Activated CD4-positive, alpha-beta memory T cell treated with anti-CD3 and anti-CD28 coated beads for 36 hours (primary cell): ENCODE measurements around the gene SLC12A5. TPM values are rescaled to one million over a fixed set of nuclear protein-coding genes. Genes with fewer than 3 reads are reported as not detected.
"Not testable (repeated sequence)": the region's sequence is repeated elsewhere in the genome, so short reads cannot be mapped to it uniquely, and the experiment has no call there.

Source experiments
- CTCF ChIA-PET: fragments of 350-600 bp; sonication (Branson Sonifier 250); formaldehyde crosslinking; loops from one replicate; lab custom pipeline; 2021; ENCODE audit warnings: antibody characterized with exemption, inconsistent platforms; lab: Charles Lee
- POLR2A ChIA-PET: fragments of 350-600 bp; sonication (Branson Sonifier 250); formaldehyde crosslinking; loops from one replicate; lab custom pipeline; 2021; ENCODE audit warnings: antibody characterized with exemption; lab: Charles Lee
- DNase-seq: peaks from one replicate; pipeline ENCODE4 v3.0.0-alpha.2; 2020
- H3K27ac Mint-ChIP-seq: one replicate; pipeline ENCODE4 v1.8.0; 2021; ENCODE audit warnings: mixed read lengths
- H3K27me3 Mint-ChIP-seq: one replicate; pipeline ENCODE4 v1.8.0; 2021; ENCODE audit warnings: mixed read lengths
- H3K36me3 Mint-ChIP-seq: one replicate; pipeline ENCODE4 v1.8.0; 2021; ENCODE audit warnings: mixed read lengths
- H3K4me1 Mint-ChIP-seq: one replicate; pipeline ENCODE4 v1.8.0; 2021; ENCODE audit warnings: low read depth, mixed read lengths
- H3K4me3 Mint-ChIP-seq: one replicate; pipeline ENCODE4 v1.8.0; 2021; ENCODE audit warnings: mild to moderate bottlenecking, mixed read lengths
- H3K9me3 Mint-ChIP-seq: one replicate; pipeline ENCODE4 v1.8.0; 2021; ENCODE audit warnings: mixed read lengths
- intact Hi-C: fragments of 100-400 bp; cut with micrococcal nuclease; formaldehyde crosslinking; loops from one replicate; pipeline ENCODE4 v1.15.1; 2023
- total RNA-seq, 2 experiments: library from RNA; stranded (reverse); gene quantifications; one replicate each; pipeline ENCODE4 v1.2.3, GENCODE V29; 2021

Gene SLC12A5
- under 1 TPM in 1 of 2 experiments, not detected in 1; 0.97 TPM for total RNA-seq

DNA sequence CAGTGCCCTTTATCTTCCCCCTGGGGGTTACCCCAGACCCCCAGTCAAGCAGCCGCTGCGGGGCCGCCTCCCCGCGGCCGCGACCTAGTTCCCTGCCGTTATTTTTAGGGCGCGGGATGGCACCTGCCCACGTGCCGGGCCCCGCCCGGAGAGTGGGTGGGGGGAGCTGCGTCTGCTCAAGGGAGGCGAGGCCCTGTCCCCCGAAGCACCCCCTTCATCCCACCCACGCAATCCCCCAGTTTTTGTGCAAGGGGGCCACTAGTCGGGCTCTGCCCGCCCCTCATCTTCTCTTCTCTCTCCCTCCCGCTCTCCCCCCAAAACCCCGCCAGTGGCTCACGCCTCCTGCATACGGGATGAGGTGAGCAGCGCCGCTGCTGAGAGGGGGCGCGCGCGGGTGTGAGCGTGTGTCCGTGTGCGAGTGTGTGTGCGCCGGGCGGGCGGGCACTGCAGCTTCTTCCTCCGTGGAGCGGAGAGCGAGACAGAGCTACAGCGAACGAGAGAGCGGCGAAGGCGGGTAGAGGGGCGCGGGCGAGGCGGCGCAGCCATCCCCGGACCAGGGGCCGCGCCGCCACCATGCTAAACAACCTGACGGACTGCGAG, at the start of gene SLC12A5:
SLC12A5 (plus strand) TSS at position 444 of the 600 bp plus-strand sequence; CDS start at position 574, 130 bp downstream.
- Mint-ChIP-seq H3K4me1 (no peaks in the 10 kb centered on the region), H3K27ac (no peak within 1 kb of the TSS)
- intact Hi-C loops, result no loop called here

DNA sequence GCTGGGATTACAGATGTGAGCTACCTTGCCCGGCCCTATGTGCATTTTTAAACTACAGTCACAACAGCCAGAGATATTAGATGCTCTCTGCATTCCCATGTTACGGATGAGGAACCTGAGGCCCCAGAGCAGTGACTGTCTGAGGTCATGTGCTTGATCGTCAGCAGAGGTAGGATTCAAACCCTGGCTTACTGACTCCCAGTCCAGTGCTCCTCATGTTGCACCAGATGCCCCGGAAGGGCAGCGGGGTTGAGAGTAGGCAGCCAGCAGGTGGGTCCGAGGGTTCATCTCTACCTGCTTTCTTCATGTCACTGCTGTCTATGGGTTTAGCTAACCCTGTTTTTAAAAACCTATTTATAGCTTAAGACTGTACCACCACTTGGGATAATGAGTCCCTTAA, 47.8 kb upstream of the SLC12A5 start:
- Mint-ChIP-seq H3K27ac (no peak overlapping the region), H3K9me3 (no peaks in the 10 kb centered on the region), H3K36me3 (no peaks in the 10 kb centered on the region), H3K27me3 (no peaks in the 10 kb centered on the region), H3K4me3 (no peak overlapping the region), H3K4me1 (peaks cover 3% of the 10 kb centered on the region)
- intact Hi-C loops, result no loop called here
- DNase-seq, result no peak
- POLR2A ChIA-PET, result no interaction called here
- CTCF ChIA-PET, result interaction anchor here (1.9 kb wide), 1 partner anchor 33 kb away, joined by 7 read pairs; no protein-coding TSS in a partner anchor

More for the DNA sequence above, at the start of gene SLC12A5:
- no peak for DNase-seq
- POLR2A ChIA-PET, result interaction anchor here (0.6 kb wide), 1 partner anchor 170 kb away, joined by 3 read pairs; no protein-coding TSS in a partner anchor
- Mint-ChIP-seq H3K4me3 (no peak within 1 kb of the TSS), H3K27me3 (peaks cover 51% of the 10 kb centered on the region), H3K9me3 (no peaks in the 10 kb centered on the region), H3K36me3 (no peaks in the 10 kb centered on the region)
- CTCF ChIA-PET, result interaction anchor here (0.9 to 1.7 kb wide), 2 partner anchors 15 to 59 kb away, joined by 4 to 9 read pairs; no protein-coding TSS in a partner anchor

DNA sequence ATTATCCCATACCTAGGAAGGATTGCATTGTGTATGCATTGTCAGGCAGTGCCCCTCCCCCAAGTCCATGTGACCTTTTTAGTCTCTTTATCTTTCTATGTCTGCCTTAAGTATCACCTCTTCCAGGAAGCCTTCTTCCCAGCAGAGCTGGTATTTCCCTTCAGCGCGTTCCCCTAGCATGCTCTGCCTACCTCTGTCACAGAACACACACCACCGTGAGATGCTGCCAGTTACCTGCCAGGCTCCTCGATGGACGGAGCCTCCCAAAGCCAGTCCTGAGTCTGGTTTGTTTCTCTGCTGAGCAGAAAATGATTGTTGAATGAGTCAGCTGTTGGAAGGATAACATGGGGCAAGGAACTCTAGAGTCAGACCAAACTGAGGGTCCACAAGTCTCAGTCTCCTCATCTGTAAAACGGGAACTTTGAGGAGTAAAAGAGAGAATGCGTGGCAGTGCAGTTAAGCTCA, 45.7 kb upstream of the SLC12A5 start:
- Mint-ChIP-seq H3K36me3 (no peaks in the 10 kb centered on the region), H3K27ac (no peak overlapping the region), H3K4me1 (peaks cover 3% of the 10 kb centered on the region), H3K9me3 (no peaks in the 10 kb centered on the region), H3K27me3 (no peaks in the 10 kb centered on the region), H3K4me3 (no peak overlapping the region)
- POLR2A ChIA-PET, result no interaction called here
- CTCF ChIA-PET, result interaction anchor here (0.9 to 2.1 kb wide), 4 partner anchors 14 to 610 kb away, joined by 3 to 12 read pairs (median 4); no protein-coding TSS in a partner anchor
- intact Hi-C loops, result no loop called here
- no peak for DNase-seq

DNA sequence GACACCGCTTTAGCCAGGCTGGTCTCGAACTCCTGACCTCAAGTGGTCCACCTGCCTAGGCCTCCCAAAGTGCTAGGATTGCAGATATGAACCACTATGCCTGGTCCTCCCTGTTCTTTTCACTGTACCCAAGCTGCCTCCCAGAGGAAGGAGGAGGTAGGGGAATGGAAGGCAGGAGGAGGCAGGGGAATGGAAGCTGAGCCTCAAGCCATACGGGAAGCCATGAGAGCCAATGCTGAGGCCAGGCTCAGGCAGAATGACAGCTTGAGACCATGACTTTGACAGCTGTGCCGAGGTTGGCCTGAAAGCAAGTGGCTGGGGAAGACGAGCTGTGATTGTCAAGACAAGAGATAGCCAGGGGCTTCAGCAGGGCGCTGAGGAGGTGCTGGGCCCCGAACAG, 43.4 kb upstream of the SLC12A5 start:
- no peaks in the 10 kb centered on the region for H3K27me3 Mint-ChIP-seq
- H3K4me3 Mint-ChIP-seq, result no peak overlapping the region
- no peak for DNase-seq
- no peaks in the 10 kb centered on the region for H3K9me3 Mint-ChIP-seq
- no peaks in the 10 kb centered on the region for H3K36me3 Mint-ChIP-seq
- H3K4me1 Mint-ChIP-seq, result peaks cover 3% of the 10 kb centered on the region
- no peak overlapping the region for H3K27ac Mint-ChIP-seq
- ChIA-PET CTCF (interaction anchor here (0.9 to 6.2 kb wide), 4 partner anchors 10 to 37 kb away, joined by 3 to 105 read pairs (median 50); partner anchors contain the start of gene ZNF335), POLR2A (no interaction called here)
- intact Hi-C loops, result no loop called here

DNA sequence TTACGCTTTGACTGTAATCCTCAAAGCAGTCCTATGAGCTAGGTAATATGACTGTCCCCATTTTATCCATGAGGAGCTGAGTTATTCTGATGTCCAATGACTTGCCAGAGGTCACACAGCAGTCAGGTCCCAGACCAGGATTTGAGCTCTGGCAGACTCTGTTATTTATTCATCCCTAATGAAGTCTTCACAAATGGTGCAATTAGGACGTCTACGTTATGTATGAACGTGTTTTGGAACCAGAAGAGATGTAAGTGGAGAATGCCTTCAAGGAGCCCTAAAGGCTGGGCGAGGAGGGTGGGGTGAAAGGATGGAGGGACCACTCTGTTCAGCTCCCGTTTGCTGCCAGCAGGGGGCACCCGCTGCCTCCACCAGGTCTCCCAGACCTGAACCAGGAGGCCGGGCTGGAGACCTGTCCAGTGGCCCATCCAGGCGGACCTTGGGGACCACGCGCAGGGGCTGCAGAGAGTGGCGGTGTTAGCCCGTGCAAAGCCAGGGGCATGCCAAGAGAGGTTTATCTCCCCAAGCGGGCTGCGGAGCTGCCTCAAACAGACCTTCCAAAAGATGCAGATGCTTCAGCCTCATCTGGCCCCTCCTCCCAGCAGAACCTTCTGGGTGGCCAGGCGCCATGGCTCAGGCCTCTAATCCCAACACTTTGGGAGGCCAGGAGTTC, 41.8 kb upstream of the SLC12A5 start:
- Mint-ChIP-seq H3K27ac (no peak overlapping the region), H3K36me3 (no peaks in the 10 kb centered on the region)
- CTCF ChIA-PET, result interaction anchor here (0.5 to 6.2 kb wide), 25 partner anchors 9 to 693 kb away, joined by 3 to 105 read pairs (median 5); partner anchors contain the start of genes MMP9 and ZNF335

DNA sequence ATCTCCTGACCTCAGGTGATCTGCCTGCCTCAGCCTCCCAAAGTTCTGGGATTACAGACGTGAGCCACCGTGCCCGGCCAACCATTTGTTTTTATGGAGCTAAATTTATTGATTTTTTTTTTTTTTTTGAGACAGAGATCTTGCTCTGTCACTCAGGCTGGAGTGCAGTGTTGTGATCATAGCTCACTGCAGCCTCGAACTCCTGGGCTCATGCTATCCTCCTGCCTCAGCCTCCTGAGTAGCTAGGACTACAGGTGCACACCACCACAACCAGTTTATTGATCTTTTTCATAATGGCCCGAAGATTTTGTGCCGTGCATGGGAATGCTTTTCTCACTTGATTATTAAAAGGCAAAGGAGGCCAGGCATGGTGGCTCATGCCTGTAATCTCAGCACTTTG, 40.2 kb upstream of the SLC12A5 start:
- H3K27me3 Mint-ChIP-seq, H3K4me3 Mint-ChIP-seq, H3K27ac Mint-ChIP-seq, POLR2A ChIA-PET, H3K36me3 Mint-ChIP-seq, intact Hi-C loops, DNase-seq, H3K9me3 Mint-ChIP-seq, H3K4me1 Mint-ChIP-seq: not testable (repeated sequence)
- CTCF ChIA-PET, result interaction anchor here (0.9 to 6.2 kb wide), 3 partner anchors 10 to 25 kb away, joined by 3 to 105 read pairs (median 98); partner anchors contain the start of gene ZNF335

More for the DNA sequence above, 41.8 kb upstream of the SLC12A5 start:
- Mint-ChIP-seq H3K9me3 (no peaks in the 10 kb centered on the region), H3K4me3 (no peak overlapping the region), H3K4me1 (peaks cover 3% of the 10 kb centered on the region), H3K27me3 (no peaks in the 10 kb centered on the region)
- POLR2A ChIA-PET, result no interaction called here
- intact Hi-C loops, result loop anchor here (1.0 kb wide), 1 partner anchor 26 kb away; no protein-coding TSS in a partner anchor
- peak; percentile 85 for DNase-seq

DNA sequence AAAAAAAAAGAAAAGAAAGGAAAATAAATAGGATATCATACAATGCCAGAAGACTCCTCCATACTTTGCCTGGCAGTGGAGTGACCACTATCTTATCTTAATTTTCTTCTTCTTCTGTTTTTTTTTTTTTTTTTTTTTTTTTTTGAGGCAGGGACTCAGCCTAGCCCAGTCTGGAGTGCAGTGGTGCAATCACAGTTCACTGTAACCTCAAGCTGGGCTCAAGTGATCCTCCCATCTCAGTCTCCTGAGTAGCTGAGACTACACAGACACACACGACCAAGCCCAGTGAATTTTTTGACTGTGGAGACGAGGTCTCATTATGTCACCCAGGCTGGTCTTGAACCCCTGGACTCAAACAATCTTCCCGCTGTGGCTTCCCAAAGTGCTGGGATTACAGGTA, 37.4 kb upstream of the SLC12A5 start:
- Mint-ChIP-seq H3K4me1 (peaks cover 7% of the 10 kb centered on the region), H3K27me3 (no peaks in the 10 kb centered on the region), H3K4me3 (no peak overlapping the region), H3K9me3 (no peaks in the 10 kb centered on the region), H3K36me3 (no peaks in the 10 kb centered on the region), H3K27ac (no peak overlapping the region)
- intact Hi-C loops, result no loop called here
- ChIA-PET POLR2A (no interaction called here), CTCF (no interaction called here)
- DNase-seq, result no peak

DNA sequence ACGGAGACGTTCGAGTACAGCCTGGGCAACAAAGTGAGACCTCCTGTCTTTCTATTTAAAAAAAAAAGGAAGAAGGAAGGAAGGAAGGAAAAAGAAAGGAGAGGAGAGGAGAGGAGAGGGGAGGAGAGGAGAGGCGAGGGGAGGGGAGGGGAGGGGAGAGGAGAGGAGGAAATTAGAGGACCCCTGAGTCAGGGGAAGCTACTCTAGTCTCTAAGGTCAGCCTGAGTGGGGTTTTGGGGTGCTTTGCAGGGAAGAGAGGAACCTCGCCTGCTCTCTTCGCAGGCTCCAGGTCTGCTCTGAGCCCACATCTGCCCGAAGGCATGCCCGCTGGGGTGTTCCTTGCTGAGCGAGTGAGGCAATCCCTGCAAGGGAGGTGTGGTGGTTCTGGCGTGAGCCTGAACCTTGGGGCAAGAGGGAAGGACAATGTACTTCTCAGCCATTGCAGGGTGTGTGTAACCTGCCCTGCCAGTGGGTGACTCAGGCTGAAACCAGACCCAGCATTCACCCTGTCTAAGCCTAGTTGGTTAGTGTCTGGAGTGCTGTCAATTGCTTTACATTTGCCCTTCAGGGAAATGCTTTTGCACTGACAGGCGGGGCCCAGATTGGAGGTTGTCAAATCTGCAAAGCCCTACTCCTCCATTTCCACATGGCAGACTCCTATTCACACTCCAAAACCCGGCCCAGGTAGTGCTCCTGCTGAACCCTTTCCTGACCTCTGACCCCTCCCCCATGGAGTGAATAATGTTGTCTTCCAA, 35.6 kb upstream of the SLC12A5 start:
- Mint-ChIP-seq H3K36me3 (no peaks in the 10 kb centered on the region), H3K27me3 (no peaks in the 10 kb centered on the region), H3K9me3 (no peaks in the 10 kb centered on the region), H3K27ac (no peak overlapping the region), H3K4me3 (no peak overlapping the region), H3K4me1 (peaks cover 23% of the 10 kb centered on the region)
- ChIA-PET CTCF (interaction anchor here (0.9 kb wide), 2 partner anchors 21 to 128 kb away, joined by 3 read pairs; no protein-coding TSS in a partner anchor), POLR2A (no interaction called here)
- DNase-seq, result peak; percentile 30
- intact Hi-C loops, result no loop called here

DNA sequence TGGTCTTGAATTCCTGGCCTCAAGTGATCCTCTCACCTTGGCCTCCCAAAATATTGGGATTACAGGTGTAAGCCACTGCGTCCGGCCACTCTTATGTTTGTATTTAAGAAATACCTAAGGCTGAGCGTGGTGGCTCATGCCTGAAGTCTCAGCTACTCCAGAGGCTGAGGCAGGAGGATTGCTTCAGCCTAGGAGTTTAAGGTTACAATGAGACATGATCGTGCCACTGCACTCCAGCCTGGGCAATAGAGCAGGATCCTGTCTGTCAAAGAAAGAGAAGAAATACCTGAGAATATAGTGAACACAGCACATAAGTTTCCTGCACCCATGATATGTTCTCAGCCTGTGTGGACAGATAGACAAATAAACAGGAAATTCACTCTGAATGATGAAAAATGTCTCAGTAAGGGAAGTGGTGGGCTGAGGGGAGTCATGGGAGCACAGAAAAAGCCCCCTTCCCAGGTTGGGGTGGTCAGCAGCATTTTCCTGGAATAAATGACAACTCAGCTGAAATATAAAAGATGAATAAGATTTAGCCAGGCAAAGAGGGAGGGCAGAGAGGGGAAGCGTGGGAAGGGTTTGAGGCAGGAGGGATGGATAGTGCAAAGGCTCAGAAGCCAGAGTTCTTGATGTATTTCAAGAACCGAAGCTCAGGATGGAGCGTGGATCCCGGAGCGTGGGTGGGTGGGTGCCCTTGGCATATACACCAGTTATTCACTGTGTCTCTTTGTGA, 34.1 kb upstream of the SLC12A5 start:
- H3K27ac Mint-ChIP-seq, result no peak overlapping the region
- H3K36me3 Mint-ChIP-seq, result no peaks in the 10 kb centered on the region
- no peaks in the 10 kb centered on the region for H3K27me3 Mint-ChIP-seq
- intact Hi-C loops, result no loop called here
- DNase-seq, result no peak
- CTCF ChIA-PET, result interaction anchor here (0.9 to 1.3 kb wide), 2 partner anchors 9 to 18 kb away, joined by 3 to 6 read pairs; no protein-coding TSS in a partner anchor
- H3K4me1 Mint-ChIP-seq, result peaks cover 38% of the 10 kb centered on the region
- H3K4me3 Mint-ChIP-seq, result no peak overlapping the region
- H3K9me3 Mint-ChIP-seq, result no peaks in the 10 kb centered on the region
- POLR2A ChIA-PET, result no interaction called here

DNA sequence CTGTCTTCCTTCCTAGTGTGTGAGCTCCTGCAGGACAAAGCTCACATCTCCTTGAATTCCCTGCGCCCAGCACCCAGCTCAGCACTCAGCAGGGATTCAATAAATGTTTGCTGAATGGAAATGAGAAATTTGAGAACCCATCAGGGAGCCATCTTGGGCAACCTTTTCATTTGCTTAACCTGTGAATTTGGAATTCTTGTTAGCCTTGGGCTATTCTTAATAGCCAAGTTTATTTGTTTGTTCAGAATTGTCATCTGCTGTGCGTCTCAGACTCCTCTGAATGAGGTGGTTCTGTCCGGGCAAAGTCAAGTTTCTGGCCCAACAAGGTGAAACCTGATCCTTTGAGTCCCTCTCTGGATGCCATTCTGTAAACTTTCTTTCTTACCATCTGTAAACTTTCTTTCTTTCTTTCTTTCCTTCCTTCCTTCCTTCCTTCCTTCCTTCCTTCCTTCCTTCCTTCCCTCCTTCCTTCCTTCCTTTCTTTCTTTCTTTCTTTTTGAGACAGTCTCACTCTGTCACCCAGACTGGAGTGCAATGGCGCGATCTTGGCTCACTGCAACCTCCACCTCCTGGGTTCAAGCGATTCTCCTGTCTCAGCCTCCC, 33.4 kb upstream of the SLC12A5 start:
- H3K27ac Mint-ChIP-seq, H3K4me3 Mint-ChIP-seq, H3K36me3 Mint-ChIP-seq, H3K9me3 Mint-ChIP-seq, H3K27me3 Mint-ChIP-seq, POLR2A ChIA-PET, DNase-seq, intact Hi-C loops: not testable (repeated sequence)
- peaks cover 45% of the 10 kb centered on the region for H3K4me1 Mint-ChIP-seq
- CTCF ChIA-PET, result interaction anchor here (0.9 to 1.6 kb wide), 3 partner anchors 8 to 17 kb away, joined by 3 to 7 read pairs (median 6); no protein-coding TSS in a partner anchor

DNA sequence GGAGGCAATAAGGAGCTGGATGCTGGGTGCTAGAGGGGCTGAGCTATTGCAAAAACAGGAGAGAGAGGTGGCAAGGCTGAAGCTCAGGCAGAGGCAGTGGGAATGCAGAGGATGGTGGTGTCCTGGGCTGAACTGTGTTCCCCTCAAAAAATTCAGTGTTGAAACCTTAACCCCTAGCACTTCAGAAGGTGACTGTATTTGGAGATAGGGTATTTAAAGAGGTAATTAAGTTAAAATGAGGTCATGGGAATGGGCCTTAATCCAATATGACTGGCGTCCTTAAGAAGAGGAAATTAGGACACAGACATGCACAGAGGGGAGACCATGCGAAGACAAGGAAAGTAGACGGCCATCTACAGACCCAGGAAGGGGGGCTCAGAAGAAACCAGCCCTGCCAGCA, 31.8 kb upstream of the SLC12A5 start:
- no peaks in the 10 kb centered on the region for H3K27me3 Mint-ChIP-seq
- ChIA-PET POLR2A (no interaction called here), CTCF (interaction anchor here (1.0 to 1.6 kb wide), 3 partner anchors 10 to 198 kb away, joined by 3 to 7 read pairs (median 4); no protein-coding TSS in a partner anchor)
- H3K4me1 Mint-ChIP-seq, result peaks cover 57% of the 10 kb centered on the region
- DNase-seq, result no peak
- H3K4me3 Mint-ChIP-seq, result no peak overlapping the region
- H3K36me3 Mint-ChIP-seq, result no peaks in the 10 kb centered on the region
- intact Hi-C loops, result no loop called here
- H3K9me3 Mint-ChIP-seq, result no peaks in the 10 kb centered on the region
- H3K27ac Mint-ChIP-seq, result peak overlapping the region; percentile 42
